PFSK-1 (cell line): ENCODE measurements around the gene DEFB129.

ENCODE experiments used
- FOXP2 ChIP-seq: optimal IDR thresholded peaks from 2 replicates; pipeline ENCODE3; 2011; ENCODE audit warnings: borderline replicate concordance, control low read depth, inconsistent platforms; ENCODE audit not compliant: insufficient read depth; ENCODE audit errors: extremely low read length, extremely low read depth
- POLR2AphosphoS5 ChIP-seq: IDR thresholded peaks from 2 replicates; pipeline ENCODE4 v1.6.1; 2012; ENCODE audit warnings: low read depth, mild to moderate bottlenecking, control low read depth, low read length, moderate library complexity
- SIN3A ChIP-seq: IDR thresholded peaks from 2 replicates; pipeline ENCODE4 v1.6.1; 2012; ENCODE audit warnings: mild to moderate bottlenecking, low read length, moderate library complexity, borderline replicate concordance; ENCODE audit not compliant: insufficient read depth
- TAF1 ChIP-seq: IDR thresholded peaks from 2 replicates; pipeline ENCODE4 v1.6.1; 2012; ENCODE audit warnings: low read length, control low read depth, borderline replicate concordance; ENCODE audit not compliant: insufficient read depth
- TF ChIP-seq, protein P1 (sequence below), 2 experiments: IDR thresholded peaks; 2 replicates each; pipeline versions ENCODE4 v1.6.1 to v1.8.0; 2011 to 2012; ENCODE audit warnings: low read depth in 2 of 2, low read length in 2 of 2, control low read depth in 1 of 2, inconsistent platforms in 1 of 2, mild to moderate bottlenecking in 1 of 2, moderate library complexity in 1 of 2; ENCODE audit not compliant: insufficient read depth in 1 of 2

DEFB129 gene

DNA sequence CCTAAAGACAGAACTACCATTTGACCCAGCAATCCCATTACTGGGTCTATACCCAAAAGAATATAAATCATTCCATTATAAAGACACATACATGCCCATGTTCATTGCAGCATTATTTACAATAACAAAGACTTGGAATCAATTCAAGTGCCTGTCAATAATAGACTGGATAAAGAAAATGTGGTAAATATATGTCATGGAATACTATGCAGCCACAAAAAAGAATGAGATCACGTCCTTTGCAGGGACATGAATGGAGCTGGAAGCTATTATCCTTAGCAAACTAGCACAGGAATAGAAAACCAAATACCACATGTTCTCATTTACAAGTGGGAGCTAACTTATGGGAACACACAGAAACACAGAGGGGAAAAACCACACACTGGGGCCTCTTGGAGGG, 28.8 kb upstream of the DEFB129 start:
- TF ChIP-seq, protein P1, sequence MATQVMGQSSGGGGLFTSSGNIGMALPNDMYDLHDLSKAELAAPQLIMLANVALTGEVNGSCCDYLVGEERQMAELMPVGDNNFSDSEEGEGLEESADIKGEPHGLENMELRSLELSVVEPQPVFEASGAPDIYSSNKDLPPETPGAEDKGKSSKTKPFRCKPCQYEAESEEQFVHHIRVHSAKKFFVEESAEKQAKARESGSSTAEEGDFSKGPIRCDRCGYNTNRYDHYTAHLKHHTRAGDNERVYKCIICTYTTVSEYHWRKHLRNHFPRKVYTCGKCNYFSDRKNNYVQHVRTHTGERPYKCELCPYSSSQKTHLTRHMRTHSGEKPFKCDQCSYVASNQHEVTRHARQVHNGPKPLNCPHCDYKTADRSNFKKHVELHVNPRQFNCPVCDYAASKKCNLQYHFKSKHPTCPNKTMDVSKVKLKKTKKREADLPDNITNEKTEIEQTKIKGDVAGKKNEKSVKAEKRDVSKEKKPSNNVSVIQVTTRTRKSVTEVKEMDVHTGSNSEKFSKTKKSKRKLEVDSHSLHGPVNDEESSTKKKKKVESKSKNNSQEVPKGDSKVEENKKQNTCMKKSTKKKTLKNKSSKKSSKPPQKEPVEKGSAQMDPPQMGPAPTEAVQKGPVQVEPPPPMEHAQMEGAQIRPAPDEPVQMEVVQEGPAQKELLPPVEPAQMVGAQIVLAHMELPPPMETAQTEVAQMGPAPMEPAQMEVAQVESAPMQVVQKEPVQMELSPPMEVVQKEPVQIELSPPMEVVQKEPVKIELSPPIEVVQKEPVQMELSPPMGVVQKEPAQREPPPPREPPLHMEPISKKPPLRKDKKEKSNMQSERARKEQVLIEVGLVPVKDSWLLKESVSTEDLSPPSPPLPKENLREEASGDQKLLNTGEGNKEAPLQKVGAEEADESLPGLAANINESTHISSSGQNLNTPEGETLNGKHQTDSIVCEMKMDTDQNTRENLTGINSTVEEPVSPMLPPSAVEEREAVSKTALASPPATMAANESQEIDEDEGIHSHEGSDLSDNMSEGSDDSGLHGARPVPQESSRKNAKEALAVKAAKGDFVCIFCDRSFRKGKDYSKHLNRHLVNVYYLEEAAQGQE (IDR thresholded peaks at IDR 0.05; ENCODE audit: insufficient read depth in 1 of 2, low read depth in 2 of 2, low read length in 2 of 2) = no peak
- TF ChIP-seq POLR2AphosphoS5 (no peak), SIN3A (no peak), TAF1 (no peak), FOXP2 (no peak)

GRCh38 chr20:199996-200395, 27.1 kb upstream of the DEFB129 start:
- TF ChIP-seq FOXP2 = no peak
- TF ChIP-seq TAF1 = no peak
- no peak for TF ChIP-seq POLR2AphosphoS5
- no peak for TF ChIP-seq SIN3A

GRCh38 chr20:208942-209566, 18.0 kb upstream of the DEFB129 start:
- TF ChIP-seq FOXP2 (no peak), TAF1 (no peak)
- TF ChIP-seq, protein P1 (IDR thresholded peaks at IDR 0.05; ENCODE audit: insufficient read depth in 1 of 2, low read depth in 2 of 2, low read length in 2 of 2) = no peak

- TF ChIP-seq FOXP2 (no peak), TAF1 (no peak), POLR2AphosphoS5 (no peak), SIN3A (no peak)
- TF ChIP-seq, protein P1 (IDR thresholded peaks at IDR 0.05; ENCODE audit: insufficient read depth in 1 of 2, low read depth in 2 of 2, low read length in 2 of 2) = no peak
Observed at GRCh38 chr20:210809-211502, 16.1 kb upstream of the DEFB129 start.

DNA sequence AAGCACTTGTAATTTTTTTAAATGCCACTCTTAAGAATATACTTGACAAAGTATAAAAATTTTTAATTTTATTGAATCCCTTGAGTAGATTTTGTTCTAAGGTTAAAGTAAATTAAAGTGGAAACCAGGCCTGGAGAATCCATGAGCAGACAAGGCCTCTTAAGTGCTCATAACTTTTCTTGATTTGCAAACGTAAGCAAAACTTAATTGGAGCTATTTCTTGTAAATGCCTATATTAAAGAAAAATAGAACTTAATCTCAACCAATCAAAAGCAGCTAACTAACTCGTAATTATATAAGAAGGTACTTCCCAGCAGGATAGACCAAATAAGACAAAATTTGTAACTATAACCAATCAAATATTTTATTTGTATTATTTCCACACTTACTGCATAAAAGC, 12.7 kb upstream of the DEFB129 start:
- TF ChIP-seq POLR2AphosphoS5 (no peak), SIN3A (no peak), TAF1 (no peak), FOXP2 (no peak)
- TF ChIP-seq, protein P1 (IDR thresholded peaks at IDR 0.05; ENCODE audit: insufficient read depth in 1 of 2, low read depth in 2 of 2, low read length in 2 of 2) = no peak
